GM19035 (cell line): ENCODE results near the gene MSMP.

Source experiments
- ATAC-seq: cut with Tn5 transposase; IDR thresholded peaks from one replicate; pipeline ENCODE4 v1.9.1; 2021; ENCODE audit not compliant: unreplicated experiment

Gene MSMP, protein sequence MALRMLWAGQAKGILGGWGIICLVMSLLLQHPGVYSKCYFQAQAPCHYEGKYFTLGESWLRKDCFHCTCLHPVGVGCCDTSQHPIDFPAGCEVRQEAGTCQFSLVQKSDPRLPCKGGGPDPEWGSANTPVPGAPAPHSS

GRCh38 chr9:35754264-35754663, at the start of gene MSMP:
Gene MSMP, minus strand, starts transcription at chr9:35754276. Its CDS starts 147 bp downstream, at chr9:35754129.
- ATAC-seq, result no peak

DNA sequence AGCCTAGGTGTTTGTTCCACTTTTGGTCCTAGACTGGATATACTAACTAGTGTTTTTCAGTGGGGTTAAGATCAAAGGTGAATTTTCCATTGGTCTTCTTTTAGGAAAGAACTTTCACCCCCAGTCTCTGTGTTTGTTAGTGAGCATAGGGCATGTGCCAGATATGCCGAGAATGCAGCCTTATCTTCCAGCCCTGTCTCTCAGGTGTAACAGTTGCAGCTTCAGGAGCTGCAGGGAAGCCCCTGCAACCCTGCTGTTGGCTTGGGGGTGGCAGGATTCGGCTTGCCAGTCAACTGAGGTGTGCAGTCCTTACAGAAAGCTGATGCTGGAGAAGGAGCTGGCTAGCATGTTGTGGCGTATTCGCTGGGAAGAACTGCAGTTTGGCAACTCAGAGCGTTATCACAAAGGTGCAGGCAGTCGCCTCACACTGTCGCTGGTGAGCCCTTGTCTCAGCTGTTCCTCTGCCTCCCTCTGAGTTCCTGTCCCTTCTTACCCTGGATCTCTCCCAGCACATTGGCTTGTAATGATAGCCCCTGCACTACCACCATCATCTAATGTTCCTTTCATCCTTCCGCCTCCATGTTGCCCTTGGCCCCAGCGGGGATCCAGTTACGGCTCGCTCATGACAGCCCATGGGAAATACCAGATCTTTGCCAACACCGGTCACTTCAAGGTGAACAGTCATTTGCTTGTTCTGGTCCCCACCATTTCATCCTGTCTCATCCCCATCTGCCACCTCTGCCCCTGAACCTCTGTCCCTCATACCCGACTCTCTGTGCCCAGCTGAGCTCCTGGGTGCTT, 47.5 kb upstream of the MSMP start:
- ATAC-seq, result no peak

DNA sequence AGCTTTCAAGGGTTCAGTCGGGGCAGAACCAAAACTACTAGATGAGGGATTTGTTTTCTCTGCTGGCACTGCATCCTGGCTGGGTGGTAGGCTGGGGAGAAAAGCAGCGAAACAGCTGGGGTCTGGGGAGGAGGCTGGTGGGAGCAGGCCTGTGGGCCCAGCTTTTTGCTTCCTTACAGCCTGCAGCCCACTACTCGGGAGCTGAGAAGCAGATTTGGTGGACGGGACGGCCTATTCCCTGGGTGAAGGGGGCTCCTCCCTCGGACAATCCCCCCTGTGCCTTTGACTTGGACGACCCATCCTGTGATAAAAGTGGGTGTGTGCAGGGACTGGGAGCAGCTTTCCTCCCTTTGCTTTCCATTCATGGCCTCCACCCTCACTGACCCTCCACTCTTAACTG, 46.5 kb upstream of the MSMP start:
- ATAC-seq, result no peak

- no peak for ATAC-seq
Observed at GRCh38 chr9:35798658-35799374, 44.7 kb upstream of the MSMP start.

- no peak for ATAC-seq
Observed at GRCh38 chr9:35797311-35798109, 43.4 kb upstream of the MSMP start.

DNA sequence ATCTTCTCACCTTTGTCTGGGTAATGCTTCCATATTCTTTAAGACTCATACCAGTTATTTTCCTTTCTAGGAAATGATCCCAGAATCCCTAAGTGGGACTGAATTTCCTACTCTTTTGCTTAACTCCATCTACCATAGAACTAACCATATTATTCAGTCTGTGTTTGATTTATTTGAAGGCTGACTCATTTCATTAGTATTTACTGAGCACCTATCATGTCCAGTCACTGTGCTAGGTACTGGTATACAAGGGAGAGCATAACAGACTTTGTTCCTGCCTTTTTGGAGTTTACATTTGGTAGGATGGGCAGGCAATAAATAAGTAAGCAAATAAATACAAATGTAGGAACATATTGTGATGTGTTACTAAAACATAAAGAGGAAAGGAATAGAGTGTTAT, 41.6 kb upstream of the MSMP start:
- ATAC-seq, result no peak

DNA sequence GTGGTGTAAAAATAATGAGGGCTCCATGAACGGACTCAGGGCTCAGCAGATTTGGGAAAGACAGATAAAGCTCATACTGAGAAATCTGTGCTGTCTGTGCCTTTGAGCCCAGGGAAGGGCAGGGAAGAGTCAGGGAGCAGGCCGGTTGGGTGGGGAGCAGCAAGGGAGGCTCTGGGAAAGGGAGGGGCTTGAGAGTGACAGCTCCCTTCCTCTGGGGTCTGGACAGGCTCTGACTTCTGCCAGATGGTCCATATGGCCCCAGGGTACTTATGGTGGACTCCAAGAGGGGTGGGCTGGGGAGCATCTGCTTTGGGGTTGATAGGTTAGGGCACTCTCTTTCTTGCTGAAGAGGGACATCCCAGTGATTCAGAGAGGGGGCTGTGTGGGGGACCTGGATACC, 39.4 kb upstream of the MSMP start:
- ATAC-seq, result no peak

DNA sequence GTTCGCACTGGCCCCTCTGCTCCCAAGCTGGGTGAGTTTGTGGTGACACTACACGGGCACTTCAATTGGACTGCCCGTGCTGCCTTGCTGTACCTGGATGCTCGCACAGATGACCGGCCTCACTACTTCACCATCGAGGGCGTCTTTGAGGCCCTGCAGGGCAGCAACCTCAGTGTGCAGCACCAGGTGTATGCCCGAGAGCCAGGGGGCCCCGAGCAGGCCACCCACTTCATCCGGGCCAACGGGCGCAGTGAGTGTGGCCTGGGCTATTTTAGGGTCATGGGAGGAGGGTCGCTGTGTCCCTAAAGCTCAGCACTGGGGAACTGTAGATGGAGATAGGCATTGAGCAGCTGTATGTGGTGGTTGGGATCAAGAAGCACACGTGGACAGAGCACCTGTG, 38.8 kb upstream of the MSMP start:
- no peak for ATAC-seq

- ATAC-seq, result no peak
Observed at GRCh38 chr9:35792024-35792813, 38.1 kb upstream of the MSMP start.

DNA sequence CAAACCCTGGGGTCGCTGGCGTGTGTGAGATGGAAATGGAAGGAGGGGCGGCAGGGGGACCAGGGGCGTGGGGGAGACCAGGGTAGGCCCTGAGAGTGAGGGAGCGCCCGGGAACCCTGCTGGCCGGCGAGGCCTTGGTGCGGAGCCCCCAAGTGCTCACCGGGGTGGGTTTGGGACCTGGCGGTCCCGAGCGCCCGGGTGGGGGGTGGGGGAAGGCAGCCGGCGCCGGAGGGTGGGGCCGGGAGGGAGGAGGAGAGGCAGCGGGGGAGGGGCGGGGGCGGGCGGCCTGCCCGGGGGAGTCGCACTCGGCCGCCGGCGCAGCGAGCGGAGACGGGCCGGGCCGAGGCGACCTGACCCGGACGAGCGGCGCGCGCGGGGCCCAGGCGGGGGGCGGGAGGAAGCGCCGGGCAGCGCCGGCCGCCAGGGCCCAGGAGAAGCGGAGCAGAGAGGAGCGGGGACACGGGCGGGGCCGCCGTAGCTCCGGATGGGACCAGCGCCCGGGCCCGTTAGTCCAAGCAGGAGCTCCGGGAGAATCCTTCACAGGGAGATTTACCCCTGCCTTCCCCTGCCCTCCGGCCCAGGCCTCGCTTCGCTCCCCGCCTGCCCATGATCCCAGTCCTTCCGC, 37.3 kb upstream of the MSMP start, which contains the start of gene NPR2:
NPR2 (plus strand) TSS at position 295 of the 625 bp plus-strand sequence. CDS start 818 bp downstream, outside the sequence.
- no peak for ATAC-seq

DNA sequence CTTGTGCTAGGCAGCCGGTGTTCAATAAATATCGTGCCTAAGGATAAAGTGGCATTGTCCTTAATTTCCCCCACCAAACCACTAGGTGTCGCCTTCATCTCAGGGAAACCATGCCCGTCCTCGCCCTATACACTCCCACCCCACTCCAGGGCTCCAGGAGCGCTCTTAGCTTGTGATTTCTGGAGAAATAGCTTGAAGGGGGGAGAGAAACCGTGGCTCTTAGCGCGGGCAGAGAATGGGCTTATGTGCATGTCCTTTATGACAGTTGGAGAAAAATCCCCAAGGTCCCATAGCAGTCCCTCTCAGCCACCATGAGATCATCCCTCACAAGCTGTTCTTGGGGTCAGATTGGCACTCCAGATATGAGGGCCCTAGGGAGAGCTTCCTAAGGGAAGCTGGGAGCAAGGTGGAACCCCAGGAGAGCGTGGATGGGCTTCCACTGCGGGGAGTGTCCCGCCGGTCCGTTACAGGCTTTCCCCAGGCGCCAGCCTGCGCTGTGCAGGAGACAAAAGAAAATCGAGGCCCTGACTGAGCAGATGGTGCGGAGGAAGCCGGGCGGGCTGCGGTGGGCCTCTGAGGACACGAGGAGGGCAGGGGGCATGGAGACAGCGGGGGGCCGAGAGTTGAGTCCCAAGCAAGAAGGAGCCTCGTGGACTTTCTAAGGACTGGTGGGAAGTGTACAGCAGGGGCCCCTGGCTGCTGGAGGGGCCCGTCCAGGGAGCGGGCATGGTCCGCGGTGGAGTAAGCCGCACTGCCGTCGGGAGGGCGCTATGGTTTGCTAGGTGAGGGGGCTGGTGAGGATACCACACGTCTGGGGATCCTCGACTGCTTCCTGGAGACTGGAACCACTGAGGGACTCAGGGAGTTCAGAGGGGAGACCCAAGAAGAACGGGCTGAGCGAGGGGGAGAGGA, 36.6 kb upstream of the MSMP start:
- no peak for ATAC-seq

DNA sequence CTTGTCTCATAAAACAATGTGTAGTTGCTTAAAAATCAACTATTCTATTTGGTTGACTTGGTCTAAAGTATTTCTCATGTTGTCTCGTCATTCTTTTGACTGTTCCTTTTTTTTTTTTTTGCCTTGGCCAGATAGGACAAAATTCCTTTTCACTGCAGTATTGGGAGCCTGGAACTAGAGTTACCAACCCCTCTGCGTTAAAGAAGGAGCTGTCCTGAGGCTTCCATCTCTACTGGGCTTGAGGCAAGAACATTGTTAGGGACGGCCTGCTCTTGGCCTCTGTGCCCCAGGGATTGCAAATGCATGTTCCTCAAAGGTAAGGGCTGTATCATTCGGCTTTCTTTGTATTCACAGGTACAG, 35.9 kb upstream of the MSMP start:
- no peak for ATAC-seq

DNA sequence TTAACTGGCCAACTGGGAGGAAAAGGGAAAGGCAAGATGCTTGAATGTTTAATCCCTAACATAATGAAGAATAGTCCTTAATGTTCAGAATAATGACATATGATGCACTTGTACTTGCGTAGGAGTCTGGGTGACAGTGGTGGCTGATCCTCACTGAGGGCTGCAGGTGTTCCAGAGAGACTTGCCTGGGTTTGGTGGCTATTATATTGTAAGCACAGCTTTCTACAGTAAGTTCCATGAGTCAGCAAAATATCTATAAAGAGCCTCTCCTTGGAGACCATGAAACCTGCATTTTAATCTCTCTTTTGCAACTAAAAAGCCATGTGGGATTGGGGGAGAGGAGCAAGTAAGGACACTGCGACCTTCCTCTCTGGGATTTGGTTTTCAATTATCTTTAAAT, 35.5 kb upstream of the MSMP start:
- no peak for ATAC-seq

DNA sequence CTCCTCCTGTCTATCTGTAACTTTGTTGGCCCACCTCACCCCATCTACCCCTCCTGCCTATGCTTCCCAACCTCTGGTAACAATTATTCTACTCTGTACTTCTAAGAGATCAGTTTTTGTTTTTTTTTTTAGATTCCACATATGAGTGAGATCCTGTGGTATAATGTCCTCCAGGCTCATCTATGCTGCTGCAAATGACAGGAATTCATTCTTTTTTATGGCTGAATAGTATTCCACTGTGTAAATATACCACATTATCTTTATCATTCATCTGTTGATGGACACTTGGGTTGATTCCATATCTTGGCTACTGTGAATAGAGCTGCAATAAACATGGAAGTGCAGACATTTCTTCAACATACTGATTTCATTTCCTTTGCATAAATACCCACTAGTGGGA, 29.3 kb upstream of the MSMP start:
- ATAC-seq, result no peak

DNA sequence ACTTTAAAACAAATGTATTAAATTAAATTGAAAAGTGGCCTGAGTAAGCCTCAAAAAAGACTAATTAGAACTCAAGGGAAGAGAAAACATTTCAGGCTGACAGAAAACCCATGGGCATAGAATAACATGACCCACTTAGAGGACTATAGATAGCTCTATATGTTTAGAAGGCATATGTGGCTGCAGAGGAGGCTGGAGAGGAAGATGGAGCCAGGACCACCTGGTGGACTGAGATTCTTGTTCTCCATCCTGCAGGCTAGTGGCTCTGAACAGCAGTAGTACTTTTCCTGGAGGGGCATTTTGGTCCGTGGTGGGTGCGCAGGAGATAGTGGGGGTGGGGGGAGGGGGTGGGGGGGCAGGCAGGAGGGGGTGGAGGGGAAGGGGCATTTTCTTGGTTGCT, 27.0 kb upstream of the MSMP start:
- ATAC-seq, result no peak

DNA sequence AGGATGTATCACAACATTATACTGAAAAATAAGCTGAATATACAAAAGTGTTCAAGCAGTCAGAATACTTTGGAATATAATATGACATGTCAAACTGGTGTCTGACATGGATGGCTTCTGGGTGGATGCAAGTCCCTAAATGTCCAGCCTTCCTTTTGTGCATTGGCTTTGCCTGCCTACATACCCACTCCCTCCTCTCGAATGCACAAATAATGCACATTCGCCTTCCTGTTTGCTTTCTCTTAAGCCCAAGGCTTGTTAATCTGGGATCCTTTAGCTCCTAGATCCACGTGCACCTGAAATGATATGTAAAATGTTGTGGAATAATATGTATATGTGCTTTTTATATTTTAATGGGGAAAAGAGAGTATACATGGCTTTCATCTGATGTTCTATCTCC, 24.4 kb upstream of the MSMP start:
- ATAC-seq, result no peak

DNA sequence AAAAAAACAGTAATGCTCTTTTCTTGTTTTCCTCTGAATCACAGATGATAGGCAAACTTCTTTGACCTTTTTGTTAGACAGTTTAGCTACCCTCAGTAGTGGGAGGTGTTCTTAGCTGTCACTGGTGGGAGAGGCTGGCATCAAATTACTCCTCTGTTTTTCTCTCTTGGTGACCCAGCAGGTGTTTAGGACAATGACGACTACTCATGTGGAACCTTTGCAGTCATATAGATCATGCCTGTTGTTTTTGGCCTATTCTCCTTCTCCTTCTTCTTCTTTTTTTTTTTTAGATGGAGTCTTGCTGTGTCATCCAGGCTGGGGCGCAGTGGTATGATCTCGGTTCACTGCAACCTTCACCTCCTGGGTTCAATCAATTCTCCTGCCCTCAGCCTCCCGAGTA, 21.9 kb upstream of the MSMP start:
- ATAC-seq, result no peak

GRCh38 chr9:35774907-35775635, 21.0 kb upstream of the MSMP start:
- ATAC-seq, result no peak
